ENCODE results near the gene SORBS1. TPM values are rescaled to one million over a fixed set of nuclear protein-coding genes. Genes with fewer than 3 reads are reported as not detected.
A peak's percentile ranks its signal among the peaks of the same experiment; 100 is the strongest.

Gene SORBS1
- total and polyA plus RNA-seq, 3 donors from 2014 or later, result 34.4 to 46.6 (median 38.8) TPM

- TF ChIP-seq POLR2A (IDR thresholded peaks at IDR 0.05) (no peak), CTCF (IDR thresholded peaks at IDR 0.05) (no peak)
- H3K27me3 ChIP-seq, result no peaks in the 10 kb centered on the region
- no peak overlapping the region for H3K4me3 ChIP-seq
- WGBS, 2 donors, result 86 to 95% methylated on average over 5 of the region's 5 CpGs
- H3K9me3 ChIP-seq, result no peaks in the 10 kb centered on the region
- intact Hi-C loops (cut with DNase I; ENCODE audit: low total_unique reads), result no loop called here
- peak overlapping the region in 1 of 2 donors; percentile 46 for H3K27ac ChIP-seq
- peaks cover 6% of the 10 kb centered on the region for H3K4me1 ChIP-seq
- no peaks in the 10 kb centered on the region for H3K36me3 ChIP-seq (ENCODE audit: low read depth, missing control alignments)
- no peak for DNase-seq
These were observed 96.9 kb downstream of the SORBS1 start for GRCh38 chr10:95464280-95464679.

- intact Hi-C loops (cut with DNase I; ENCODE audit: low total_unique reads), result no loop called here
- no peak for DNase-seq
- no peaks in the 10 kb centered on the region for H3K9me3 ChIP-seq
- H3K4me1 ChIP-seq, result peaks cover 6% of the 10 kb centered on the region
- H3K36me3 ChIP-seq (ENCODE audit: low read depth, missing control alignments), result no peaks in the 10 kb centered on the region
- 60 to 65% methylated on average over 1 of the region's 1 CpG for WGBS, 2 donors
- TF ChIP-seq CTCF (IDR thresholded peaks at IDR 0.05), result no peak
- TF ChIP-seq POLR2A (IDR thresholded peaks at IDR 0.05), result no peak
- no peak overlapping the region for H3K4me3 ChIP-seq
- H3K27me3 ChIP-seq, result no peaks in the 10 kb centered on the region
- peak overlapping the region in 1 of 2 donors; percentile 46 for H3K27ac ChIP-seq
These were observed 98.2 kb downstream of the SORBS1 start for GRCh38 chr10:95462740-95463667.

- 86 to 87% methylated on average over 4 of the region's 4 CpGs for WGBS, 2 donors
These were observed 99.6 kb downstream of the SORBS1 start for GRCh38 chr10:95461611-95462010.

GRCh38 chr10:95459446-95460045, 101.6 kb downstream of the SORBS1 start:
- Histone ChIP-seq H3K27me3 (no peaks in the 10 kb centered on the region), H3K4me1 (no peaks in the 10 kb centered on the region), H3K36me3 (ENCODE audit: low read depth, missing control alignments) (no peaks in the 10 kb centered on the region), H3K9me3 (no peaks in the 10 kb centered on the region), H3K4me3 (no peak overlapping the region), H3K27ac (peak overlapping the region in 1 of 2 donors; percentile 34)
- 38 to 48% methylated on average over 9 of the region's 9 CpGs for WGBS, 2 donors
- peak; percentile 48 for DNase-seq
- TF ChIP-seq POLR2A (IDR thresholded peaks at IDR 0.05), result no peak
- TF ChIP-seq CTCF (IDR thresholded peaks at IDR 0.05), result no peak
- intact Hi-C loops (cut with DNase I; ENCODE audit: low total_unique reads), result no loop called here

More at GRCh38 chr10:95461611-95462010, 99.6 kb downstream of the SORBS1 start:
- intact Hi-C loops (cut with DNase I; ENCODE audit: low total_unique reads), result no loop called here
- H3K36me3 ChIP-seq (ENCODE audit: low read depth, missing control alignments), result no peaks in the 10 kb centered on the region
- TF ChIP-seq CTCF (IDR thresholded peaks at IDR 0.05) (no peak), POLR2A (IDR thresholded peaks at IDR 0.05) (no peak)
- H3K27me3 ChIP-seq, result no peaks in the 10 kb centered on the region
- no peak overlapping the region for H3K27ac ChIP-seq
- no peak overlapping the region for H3K4me3 ChIP-seq
- no peaks in the 10 kb centered on the region for H3K9me3 ChIP-seq
- DNase-seq, result no peak
- no peaks in the 10 kb centered on the region for H3K4me1 ChIP-seq

Measured in testis (tissue), 3 donors.